Upper lobe of left lung (tissue), 4 donors: Measurements from ENCODE around the gene FHOD1.

Experiments used
- CTCF ChIP-seq, 6 experiments: fragments of 450-650 bp in 4 of 6; fragments of 200-600 bp in 2 of 6; sonication (generic) in 2 of 6; IDR thresholded peaks; one replicate each; pipeline ENCODE4 v1.5.1; 2016 to 2019; ENCODE audit warnings: antibody characterized with exemption in 6 of 6
- EP300 ChIP-seq, 4 donors: sonication (generic); formaldehyde crosslinking; IDR thresholded peaks; one replicate each; pipeline ENCODE4 v1.5.1; 2017; ENCODE audit warnings: antibody characterized with exemption in 4 of 4, control low read depth in 2 of 4
- POLR2A ChIP-seq, 4 donors: fragments of 450-650 bp; IDR thresholded peaks; one replicate each; pipeline ENCODE4 v1.5.1; 2016 to 2017; ENCODE audit warnings: antibody characterized with exemption in 4 of 4, mild to moderate bottlenecking in 2 of 4
- POLR2AphosphoS5 ChIP-seq, 2 donors: sonication (generic); formaldehyde crosslinking; IDR thresholded peaks; one replicate each; pipeline ENCODE4 v1.5.1; 2017; ENCODE audit warnings: antibody characterized with exemption in 2 of 2

- TF ChIP-seq POLR2AphosphoS5 (IDR thresholded peaks at IDR 0.05) = no peak
- TF ChIP-seq CTCF (IDR thresholded peaks at IDR 0.05) = no peak
- no peak for TF ChIP-seq POLR2A (IDR thresholded peaks at IDR 0.05)
- TF ChIP-seq EP300 (IDR thresholded peaks at IDR 0.05) = no peak
Observed at GRCh38 chr16:67283826-67284555, 36.7 kb upstream of the FHOD1 start.
